ENCODE results near the gene COX10. TPM values are rescaled to one million over a fixed set of nuclear protein-coding genes. Genes with fewer than 3 reads are reported as not detected.
"Not testable (repeated sequence)": the region's sequence is repeated elsewhere in the genome, so short reads cannot be mapped to it uniquely, and the experiment has no call there.

Gene COX10
- total RNA-seq, 4 donors from 2014 or later, result 23.9 to 90.9 (median 64.4) TPM

DNA sequence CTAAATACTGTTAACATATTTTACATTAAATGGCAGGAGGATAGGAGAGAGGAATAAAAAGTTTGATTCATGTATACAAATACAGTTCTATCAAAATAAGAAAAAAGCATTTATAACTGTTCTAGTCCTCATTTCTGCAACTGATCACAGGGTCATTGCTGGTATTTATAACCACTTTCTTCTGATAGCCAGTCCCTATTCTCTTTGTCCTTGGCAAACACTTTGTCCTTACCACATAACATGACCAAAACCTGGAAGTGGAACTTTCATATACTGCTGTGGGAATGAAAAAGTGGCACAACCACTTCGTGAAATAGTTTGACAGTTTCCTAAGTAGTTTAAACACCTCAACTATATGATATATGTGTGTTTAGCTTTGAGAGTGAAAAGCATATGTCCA lies 84.1 kb downstream of the COX10 start:
- no peak overlapping the region for H3K4me3 ChIP-seq
- no peak for DNase-seq
- no peaks in the 10 kb centered on the region for H3K36me3 ChIP-seq
- no peak overlapping the region for H3K27ac ChIP-seq
- H3K4me1 ChIP-seq, result no peaks in the 10 kb centered on the region
- H3K9me3 ChIP-seq, result no peaks in the 10 kb centered on the region
- TF ChIP-seq, protein P1, sequence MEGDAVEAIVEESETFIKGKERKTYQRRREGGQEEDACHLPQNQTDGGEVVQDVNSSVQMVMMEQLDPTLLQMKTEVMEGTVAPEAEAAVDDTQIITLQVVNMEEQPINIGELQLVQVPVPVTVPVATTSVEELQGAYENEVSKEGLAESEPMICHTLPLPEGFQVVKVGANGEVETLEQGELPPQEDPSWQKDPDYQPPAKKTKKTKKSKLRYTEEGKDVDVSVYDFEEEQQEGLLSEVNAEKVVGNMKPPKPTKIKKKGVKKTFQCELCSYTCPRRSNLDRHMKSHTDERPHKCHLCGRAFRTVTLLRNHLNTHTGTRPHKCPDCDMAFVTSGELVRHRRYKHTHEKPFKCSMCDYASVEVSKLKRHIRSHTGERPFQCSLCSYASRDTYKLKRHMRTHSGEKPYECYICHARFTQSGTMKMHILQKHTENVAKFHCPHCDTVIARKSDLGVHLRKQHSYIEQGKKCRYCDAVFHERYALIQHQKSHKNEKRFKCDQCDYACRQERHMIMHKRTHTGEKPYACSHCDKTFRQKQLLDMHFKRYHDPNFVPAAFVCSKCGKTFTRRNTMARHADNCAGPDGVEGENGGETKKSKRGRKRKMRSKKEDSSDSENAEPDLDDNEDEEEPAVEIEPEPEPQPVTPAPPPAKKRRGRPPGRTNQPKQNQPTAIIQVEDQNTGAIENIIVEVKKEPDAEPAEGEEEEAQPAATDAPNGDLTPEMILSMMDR (IDR thresholded peaks at IDR 0.05), result no peak
- TF ChIP-seq POLR2A (IDR thresholded peaks at IDR 0.05), result no peak
- no peaks in the 10 kb centered on the region for H3K27me3 ChIP-seq

DNA sequence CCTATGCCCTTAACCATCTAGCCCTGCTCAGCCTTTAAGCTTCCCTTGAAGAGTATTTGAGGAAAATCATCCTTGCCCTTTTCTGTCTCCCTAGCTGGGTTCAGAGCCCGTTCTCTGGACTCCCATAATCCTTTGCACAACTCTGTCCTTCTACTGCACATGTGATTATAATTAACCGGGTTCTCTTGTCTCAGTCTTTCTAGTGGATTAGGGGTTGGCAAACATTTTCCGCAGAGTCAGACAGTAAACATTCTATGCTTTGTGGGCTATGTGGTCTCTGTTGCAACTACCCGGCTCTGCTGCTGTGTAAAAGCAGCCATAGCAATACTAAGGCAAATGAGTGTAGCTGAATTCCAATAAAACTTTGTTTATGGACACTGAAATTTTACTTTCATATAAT lies 87.4 kb downstream of the COX10 start:
- no peaks in the 10 kb centered on the region for H3K4me1 ChIP-seq
- H3K9me3 ChIP-seq, result no peaks in the 10 kb centered on the region
- H3K4me3 ChIP-seq, result no peak overlapping the region
- H3K36me3 ChIP-seq, result peaks cover 0 to 5% (median 0%) of the 10 kb centered on the region in 3 donors
- no peaks in the 10 kb centered on the region for H3K27me3 ChIP-seq
- DNase-seq, result no peak
- no peak overlapping the region for H3K27ac ChIP-seq
- TF ChIP-seq POLR2A (IDR thresholded peaks at IDR 0.05), result no peak
- TF ChIP-seq, protein P1 (IDR thresholded peaks at IDR 0.05), result no peak

DNA sequence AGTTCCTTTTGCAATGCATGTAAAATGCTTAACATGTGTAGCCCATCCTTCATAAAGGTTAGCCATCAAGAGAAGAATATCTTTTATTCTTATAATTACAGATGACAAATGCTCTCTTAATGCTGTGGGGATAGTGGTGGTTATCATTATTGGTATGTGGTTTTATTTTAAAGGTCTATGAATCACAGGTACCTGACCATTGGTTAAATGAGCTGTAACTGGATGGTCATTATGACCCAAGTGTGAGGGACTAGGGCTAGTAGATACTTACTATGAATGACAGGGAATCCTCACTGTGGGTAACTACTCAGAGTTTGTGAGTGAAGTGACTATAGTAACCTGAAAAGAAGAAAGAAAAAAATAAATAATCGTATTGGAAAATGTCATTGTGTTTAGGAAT lies 88.5 kb downstream of the COX10 start:
- TF ChIP-seq POLR2A (IDR thresholded peaks at IDR 0.05), result no peak
- TF ChIP-seq, protein P1 (IDR thresholded peaks at IDR 0.05), result no peak
- Histone ChIP-seq H3K27ac (no peak overlapping the region), H3K9me3 (no peaks in the 10 kb centered on the region), H3K27me3 (no peaks in the 10 kb centered on the region), H3K36me3 (peaks cover 0 to 5% (median 0%) of the 10 kb centered on the region in 3 donors), H3K4me3 (no peak overlapping the region), H3K4me1 (no peaks in the 10 kb centered on the region)
- DNase-seq, result no peak

DNA sequence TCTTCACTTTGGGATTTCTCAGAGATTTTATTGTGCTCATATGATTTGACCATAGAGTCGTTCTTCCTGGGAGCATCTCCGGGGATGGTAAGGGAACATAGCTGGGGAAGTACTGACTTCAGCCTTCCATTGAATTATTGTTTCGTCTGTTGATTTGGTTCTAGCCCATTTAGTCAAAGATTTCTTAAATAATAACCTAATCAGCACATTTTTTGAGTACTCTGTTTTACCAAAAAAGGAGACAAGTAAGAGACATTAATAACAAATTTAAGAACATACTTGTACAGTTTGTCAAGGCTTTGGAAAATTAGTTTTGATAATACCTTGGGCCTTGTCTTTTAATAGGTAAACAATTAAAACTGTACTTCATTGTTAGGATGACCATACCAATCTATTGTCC lies 89.4 kb downstream of the COX10 start:
- TF ChIP-seq POLR2A (IDR thresholded peaks at IDR 0.05), result no peak
- TF ChIP-seq, protein P1 (IDR thresholded peaks at IDR 0.05), result no peak
- no peaks in the 10 kb centered on the region for H3K9me3 ChIP-seq
- no peak overlapping the region for H3K4me3 ChIP-seq
- H3K36me3 ChIP-seq, result peaks cover 0 to 5% (median 0%) of the 10 kb centered on the region in 3 donors
- no peaks in the 10 kb centered on the region for H3K4me1 ChIP-seq
- H3K27me3 ChIP-seq, result no peaks in the 10 kb centered on the region
- no peak for DNase-seq
- H3K27ac ChIP-seq, result no peak overlapping the region

DNA sequence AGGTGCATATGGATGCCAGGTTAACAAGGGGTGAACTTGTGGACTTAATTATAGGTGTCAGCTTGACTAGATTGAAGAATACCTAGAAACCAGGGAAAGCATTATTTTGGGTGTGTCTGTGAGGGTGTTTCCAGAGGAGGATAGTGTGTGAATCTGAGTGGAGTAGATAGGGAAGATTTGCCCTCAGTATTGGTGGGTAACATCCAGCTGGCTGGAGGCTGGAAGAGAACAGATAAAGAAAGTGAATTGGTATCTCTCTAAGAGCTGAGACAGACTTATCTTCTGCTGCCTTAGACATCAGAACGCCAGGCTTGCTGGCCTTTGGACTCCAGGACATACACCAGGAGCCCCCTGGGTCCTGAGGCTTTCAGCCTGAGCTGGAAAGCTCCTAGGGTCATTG lies 92.1 kb downstream of the COX10 start:
- no peaks in the 10 kb centered on the region for H3K4me1 ChIP-seq
- no peak for DNase-seq
- H3K4me3 ChIP-seq, result no peak overlapping the region
- no peak overlapping the region for H3K27ac ChIP-seq
- H3K27me3 ChIP-seq, result no peaks in the 10 kb centered on the region
- TF ChIP-seq, protein P1 (IDR thresholded peaks at IDR 0.05), result no peak
- TF ChIP-seq POLR2A (IDR thresholded peaks at IDR 0.05), result no peak
- H3K9me3 ChIP-seq, result no peaks in the 10 kb centered on the region
- H3K36me3 ChIP-seq, result peaks cover 0 to 5% (median 0%) of the 10 kb centered on the region in 3 donors

DNA sequence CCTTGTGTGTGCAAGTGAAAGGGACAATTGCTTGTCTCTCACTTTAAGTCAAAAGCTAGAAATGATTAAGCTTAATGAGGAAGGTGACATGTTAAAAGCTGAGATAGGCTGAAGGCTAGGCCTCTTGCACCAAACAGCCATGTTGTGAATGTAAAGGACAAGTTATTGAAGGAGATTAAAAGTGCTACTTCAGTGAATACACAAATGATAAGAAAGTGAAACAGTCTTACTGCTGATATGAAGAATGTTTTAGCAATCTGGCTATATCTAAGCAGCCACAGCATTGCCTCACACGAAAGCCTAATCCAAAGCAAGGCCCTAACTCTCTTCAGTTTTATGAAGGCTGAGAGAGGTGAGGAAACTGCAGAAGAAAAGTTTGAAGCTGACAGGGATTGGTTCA lies 96.3 kb downstream of the COX10 start:
- H3K27me3 ChIP-seq, result no peaks in the 10 kb centered on the region
- peaks cover 0 to 5% (median 0%) of the 10 kb centered on the region in 3 donors for H3K36me3 ChIP-seq
- H3K27ac ChIP-seq, result peak overlapping the region in 1 of 4 donors; percentile 42
- no peak overlapping the region for H3K4me3 ChIP-seq
- H3K9me3 ChIP-seq, result peaks cover 0 to 11% (median 5%) of the 10 kb centered on the region in 4 donors
- no peak for TF ChIP-seq POLR2A (IDR thresholded peaks at IDR 0.05)
- TF ChIP-seq, protein P1 (IDR thresholded peaks at IDR 0.05), result no peak
- H3K4me1 ChIP-seq, result no peaks in the 10 kb centered on the region
- DNase-seq, result no peak

DNA sequence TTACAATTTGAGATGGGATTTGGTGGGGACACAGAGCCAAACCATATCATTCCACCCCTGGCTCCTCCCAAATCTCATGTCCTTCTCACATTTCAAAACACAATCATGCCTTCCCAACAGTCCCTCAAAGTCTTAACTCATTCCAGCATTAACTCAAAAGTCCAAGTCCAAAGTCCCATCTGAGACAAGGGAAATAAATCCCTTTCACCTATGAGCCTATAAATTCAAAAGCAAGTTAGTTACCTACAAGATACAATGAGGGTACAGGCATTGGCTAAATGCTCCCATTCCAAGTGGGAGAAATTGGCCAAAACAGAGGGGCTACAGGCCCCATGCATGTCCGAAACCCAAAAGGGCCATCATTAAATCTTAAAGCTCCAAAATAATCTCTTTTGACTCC lies 98.5 kb downstream of the COX10 start:
- H3K4me1 ChIP-seq, H3K4me3 ChIP-seq, DNase-seq, H3K27me3 ChIP-seq, H3K36me3 ChIP-seq: not testable (repeated sequence)
- H3K27ac ChIP-seq, result peak overlapping the region in 1 of 4 donors; percentile 26
- H3K9me3 ChIP-seq, result peaks cover 0 to 11% (median 5%) of the 10 kb centered on the region in 4 donors
